Gastrocnemius medialis (tissue), 4 donors: ENCODE data around the gene CARMIL1. TPM values are rescaled to one million over a fixed set of nuclear protein-coding genes. Genes with fewer than 3 reads are reported as not detected.
"Not testable (repeated sequence)": the region's sequence is repeated elsewhere in the genome, so short reads cannot be mapped to it uniquely, and the experiment has no call there.

Experiments used
- ATAC-seq, 2 donors: fragments of 150-250 bp; one replicate each; pipeline ENCODE4 v1.9.1; 2016
- DNase-seq, 2 donors: peaks; one replicate each; pipeline ENCODE4 v3.0.0-alpha.2; 2019
- H3K27ac ChIP-seq, 4 donors: fragments of 200-600 bp; sonication (generic); 1 replicate in 1 of 4; 2 replicates in 3 of 4; pipeline ENCODE4 v1.5.1; 2016 to 2018; ENCODE audit warnings: mild to moderate bottlenecking in 2 of 4, moderate library complexity in 1 of 4
- H3K27me3 ChIP-seq, 3 donors: fragments of 200-600 bp; sonication (generic) in 2 of 3; 1 replicate in 1 of 3; 2 replicates in 2 of 3; pipeline versions ENCODE4 v1.5.1 to v1.6.0; 2016 to 2019; ENCODE audit warnings: mild to moderate bottlenecking in 1 of 3, moderate library complexity in 1 of 3
- H3K36me3 ChIP-seq, 2 donors: fragments of 200-600 bp; sonication (generic) in 1 of 2; one replicate each; pipeline ENCODE4 v1.5.1; 2017 to 2018
- H3K4me1 ChIP-seq, 2 donors: fragments of 200-600 bp; sonication (generic) in 1 of 2; one replicate each; pipeline ENCODE4 v1.5.1; 2016 to 2017; ENCODE audit warnings: mild to moderate bottlenecking in 2 of 2
- H3K4me3 ChIP-seq, 4 donors: fragments of 200-600 bp; sonication (generic) in 3 of 4; 1 replicate in 1 of 4; 2 replicates in 3 of 4; pipeline ENCODE4 v1.5.1; 2016 to 2019; ENCODE audit warnings: mild to moderate bottlenecking in 2 of 4
- H3K9me3 ChIP-seq, 3 donors: fragments of 200-600 bp; sonication (generic) in 2 of 3; 1 replicate in 1 of 3; 2 replicates in 2 of 3; pipeline ENCODE4 v1.5.1; 2016 to 2019
- POLR2A ChIP-seq, 2 donors: fragments of 450-650 bp; IDR thresholded peaks; one replicate each; pipeline ENCODE4 v1.6.1; 2017; ENCODE audit warnings: antibody characterized with exemption in 2 of 2, mild to moderate bottlenecking in 2 of 2, moderate library complexity in 2 of 2
- in situ Hi-C, 4 donors: fragments of 200-750 bp; cut with MboI; loops; one replicate each; pipeline versions ENCODE4 v1.15.0 to v1.8.0; 2017; ENCODE audit warnings: low sequenced_read_pairs in 4 of 4
- intact Hi-C: fragments of 100-400 bp; cut with DNase I; formaldehyde crosslinking; loops from one replicate; pipeline ENCODE4 v1.15.1; 2023; ENCODE audit warnings: low total_unique reads
- total RNA-seq, 4 donors: library from RNA; depleted of rRNA; stranded (reverse); fragments of >200 nt; gene quantifications; one replicate each; pipeline versions ENCODE4 v1.1.0 to v1.2.3, GENCODE V29; 2016
- TF ChIP-seq, protein P1 (sequence below), 5 experiments: fragments of 450-650 bp in 3 of 5; fragments of 200-600 bp in 2 of 5; sonication (generic) in 2 of 5; IDR thresholded peaks in 4 of 5; conservative IDR thresholded peaks in 1 of 5; 1 replicate in 4 of 5; 2 replicates in 1 of 5; pipeline ENCODE4 v1.5.1; 2016 to 2019; ENCODE audit warnings: antibody characterized with exemption in 5 of 5, mild to moderate bottlenecking in 3 of 5, moderate library complexity in 3 of 5

The CARMIL1 gene
- total RNA-seq, 4 donors from 2014 or later, result 0.87 to 2.1 (median 1.7) TPM

DNA sequence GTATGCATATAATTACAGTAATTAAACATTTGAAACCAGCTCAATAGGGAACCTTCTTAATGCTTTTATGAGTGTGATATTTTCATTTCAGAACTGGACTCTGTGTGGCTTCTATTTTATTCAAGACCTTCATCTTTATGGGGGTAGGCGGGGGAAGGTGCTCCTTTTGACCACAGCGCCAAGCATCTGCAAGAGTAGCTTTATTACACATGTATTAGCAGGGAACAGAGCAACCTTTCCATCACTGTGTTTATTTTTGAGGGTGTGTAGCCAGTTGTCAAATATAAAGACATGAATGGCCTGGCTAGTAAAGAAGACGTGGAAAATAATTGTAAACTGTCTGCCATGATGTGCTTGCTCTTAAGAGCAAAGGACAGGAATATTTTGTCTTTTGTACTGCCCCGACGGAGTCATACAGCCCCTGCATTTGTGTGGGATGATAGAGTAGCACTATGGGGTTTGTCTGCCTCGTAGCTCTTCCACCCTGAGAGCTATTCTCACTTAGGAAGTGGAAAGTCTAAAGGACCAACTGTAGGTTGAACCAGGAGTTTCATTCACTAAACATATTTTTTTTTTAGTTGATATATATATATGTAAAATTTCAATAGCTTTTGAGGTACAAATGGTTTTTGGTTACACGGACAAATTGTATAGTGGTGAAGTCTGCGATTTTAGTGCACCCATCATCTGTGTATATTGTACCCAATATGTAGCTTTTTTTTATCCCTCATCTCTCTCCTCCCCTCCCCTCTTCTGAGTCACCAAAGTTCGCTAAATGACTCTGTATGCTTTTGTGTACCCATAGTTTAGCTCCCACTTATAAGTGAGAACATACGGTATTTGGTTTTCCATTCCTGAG lies 91.2 kb downstream of the CARMIL1 start:
- TF ChIP-seq POLR2A (IDR thresholded peaks at IDR 0.05), result no peak
- TF ChIP-seq, protein P1, sequence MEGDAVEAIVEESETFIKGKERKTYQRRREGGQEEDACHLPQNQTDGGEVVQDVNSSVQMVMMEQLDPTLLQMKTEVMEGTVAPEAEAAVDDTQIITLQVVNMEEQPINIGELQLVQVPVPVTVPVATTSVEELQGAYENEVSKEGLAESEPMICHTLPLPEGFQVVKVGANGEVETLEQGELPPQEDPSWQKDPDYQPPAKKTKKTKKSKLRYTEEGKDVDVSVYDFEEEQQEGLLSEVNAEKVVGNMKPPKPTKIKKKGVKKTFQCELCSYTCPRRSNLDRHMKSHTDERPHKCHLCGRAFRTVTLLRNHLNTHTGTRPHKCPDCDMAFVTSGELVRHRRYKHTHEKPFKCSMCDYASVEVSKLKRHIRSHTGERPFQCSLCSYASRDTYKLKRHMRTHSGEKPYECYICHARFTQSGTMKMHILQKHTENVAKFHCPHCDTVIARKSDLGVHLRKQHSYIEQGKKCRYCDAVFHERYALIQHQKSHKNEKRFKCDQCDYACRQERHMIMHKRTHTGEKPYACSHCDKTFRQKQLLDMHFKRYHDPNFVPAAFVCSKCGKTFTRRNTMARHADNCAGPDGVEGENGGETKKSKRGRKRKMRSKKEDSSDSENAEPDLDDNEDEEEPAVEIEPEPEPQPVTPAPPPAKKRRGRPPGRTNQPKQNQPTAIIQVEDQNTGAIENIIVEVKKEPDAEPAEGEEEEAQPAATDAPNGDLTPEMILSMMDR (IDR thresholded peaks at IDR 0.05 in 4 of 5, conservative IDR thresholded peaks at IDR 0.05 in 1 of 5), result no peak
- DNase-seq (no peak), ATAC-seq (no peak)
- Histone ChIP-seq H3K27ac (no peak overlapping the region), H3K27me3 (no peaks in the 10 kb centered on the region), H3K9me3 (no peaks in the 10 kb centered on the region), H3K36me3 (no peaks in the 10 kb centered on the region), H3K4me1 (peaks cover 4 to 5% of the 10 kb centered on the region in 2 donors), H3K4me3 (no peak overlapping the region)
- intact Hi-C loops, result no loop called here
- in situ Hi-C loops, result no loop called here

DNA sequence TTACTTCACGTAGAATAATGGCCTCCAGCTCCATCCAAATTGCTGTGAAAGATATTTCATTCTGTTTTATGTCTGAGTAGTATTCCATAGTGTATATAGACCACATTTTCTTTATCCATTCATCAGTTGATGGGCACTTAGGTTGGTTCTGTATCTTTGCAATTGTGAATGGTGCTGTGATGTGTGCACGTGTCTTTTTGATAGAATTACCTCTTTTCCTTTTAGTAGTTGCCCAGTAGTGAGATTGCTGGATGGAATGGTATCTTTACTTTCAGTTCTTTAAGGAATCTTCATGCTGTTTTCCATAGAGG lies 91.8 kb downstream of the CARMIL1 start:
- in situ Hi-C loops, result no loop called here
- Histone ChIP-seq H3K27ac (no peak overlapping the region), H3K36me3 (no peaks in the 10 kb centered on the region), H3K9me3 (no peaks in the 10 kb centered on the region), H3K27me3 (no peaks in the 10 kb centered on the region), H3K4me3 (no peak overlapping the region), H3K4me1 (peaks cover 4 to 5% of the 10 kb centered on the region in 2 donors)
- ATAC-seq (no peak), DNase-seq (no peak)
- intact Hi-C loops, result no loop called here
- no peak for TF ChIP-seq POLR2A (IDR thresholded peaks at IDR 0.05)
- TF ChIP-seq, protein P1 (IDR thresholded peaks at IDR 0.05 in 4 of 5, conservative IDR thresholded peaks at IDR 0.05 in 1 of 5), result no peak

DNA sequence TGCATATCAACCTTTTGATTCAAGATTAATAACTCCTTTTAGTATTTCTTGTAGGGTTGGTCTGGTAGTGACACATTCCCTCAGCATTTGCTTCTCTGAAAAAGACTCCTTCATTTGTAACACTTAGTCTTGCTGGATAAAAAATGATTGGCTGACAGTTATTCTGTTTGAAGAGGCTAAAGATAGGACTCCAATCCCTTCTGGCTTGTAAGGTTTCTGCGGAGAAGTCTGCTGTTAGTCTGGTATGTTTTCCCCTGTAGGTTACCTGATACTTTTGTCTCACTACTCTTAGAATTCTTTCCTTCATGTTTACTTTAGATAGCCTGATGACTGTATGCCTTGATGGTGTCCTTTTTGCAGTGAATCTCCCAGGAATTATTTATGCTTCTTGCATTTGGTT lies 96.0 kb downstream of the CARMIL1 start:
- in situ Hi-C loops (no loop called here), intact Hi-C loops (no loop called here)
- TF ChIP-seq, protein P1 (IDR thresholded peaks at IDR 0.05 in 4 of 5, conservative IDR thresholded peaks at IDR 0.05 in 1 of 5), result no peak
- no peak for TF ChIP-seq POLR2A (IDR thresholded peaks at IDR 0.05)
- Histone ChIP-seq H3K27ac (no peak overlapping the region), H3K36me3 (no peaks in the 10 kb centered on the region), H3K4me3 (no peak overlapping the region), H3K4me1 (no peaks in the 10 kb centered on the region), H3K9me3 (no peaks in the 10 kb centered on the region), H3K27me3 (no peaks in the 10 kb centered on the region)
- no peak for ATAC-seq
- no peak for DNase-seq

DNA sequence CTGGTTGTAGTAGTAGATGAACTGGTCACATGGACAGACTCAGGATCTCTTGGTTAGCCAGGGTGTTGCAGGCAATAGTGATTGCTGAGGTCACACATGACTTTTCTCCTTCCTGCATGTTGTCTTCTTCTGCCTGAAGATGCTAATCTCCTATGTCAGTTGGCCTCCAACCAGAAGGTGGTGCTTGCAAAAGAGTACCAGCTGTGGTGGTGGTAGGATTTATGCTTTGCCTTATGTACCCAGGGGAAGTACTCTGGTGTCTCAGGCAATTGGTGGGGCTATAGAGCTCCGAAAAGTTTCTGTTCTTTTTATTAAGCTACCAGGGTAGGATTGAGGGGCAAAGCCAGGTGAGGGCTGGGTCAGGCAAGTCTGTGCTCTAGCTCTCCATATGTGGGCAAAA lies 98.5 kb downstream of the CARMIL1 start:
- TF ChIP-seq, protein P1 (IDR thresholded peaks at IDR 0.05 in 4 of 5, conservative IDR thresholded peaks at IDR 0.05 in 1 of 5), result no peak
- TF ChIP-seq POLR2A (IDR thresholded peaks at IDR 0.05), result no peak
- ATAC-seq, result no peak
- H3K27ac ChIP-seq, result no peak overlapping the region
- no peaks in the 10 kb centered on the region for H3K36me3 ChIP-seq
- no peaks in the 10 kb centered on the region for H3K4me1 ChIP-seq
- no peaks in the 10 kb centered on the region for H3K9me3 ChIP-seq
- in situ Hi-C loops (no loop called here), intact Hi-C loops (no loop called here)
- DNase-seq, result no peak
- no peaks in the 10 kb centered on the region for H3K27me3 ChIP-seq
- no peak overlapping the region for H3K4me3 ChIP-seq

DNA sequence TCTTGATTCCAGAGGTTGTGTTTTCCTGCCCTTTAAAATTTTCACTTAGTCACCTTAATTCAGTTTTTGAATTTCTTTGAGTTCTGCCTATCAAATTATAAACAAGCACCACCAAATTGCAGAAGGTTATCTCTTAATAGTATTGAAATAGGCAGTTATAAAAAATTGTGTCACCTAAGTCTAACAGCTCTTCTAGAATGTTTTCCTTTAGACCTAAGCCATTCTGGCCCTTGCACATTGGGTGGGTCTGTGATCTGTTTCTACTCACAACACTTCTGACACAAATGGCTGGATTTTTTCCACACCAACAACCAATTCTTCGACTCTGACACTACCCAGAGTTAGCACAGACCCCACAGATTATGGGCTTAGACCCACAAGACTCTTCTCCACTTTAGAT lies 101.9 kb downstream of the CARMIL1 start:
- in situ Hi-C loops (no loop called here), intact Hi-C loops (no loop called here)
- Histone ChIP-seq H3K27ac (no peak overlapping the region), H3K9me3 (no peaks in the 10 kb centered on the region), H3K27me3 (no peaks in the 10 kb centered on the region), H3K36me3 (no peaks in the 10 kb centered on the region), H3K4me3 (no peak overlapping the region), H3K4me1 (no peaks in the 10 kb centered on the region)
- TF ChIP-seq, protein P1 (IDR thresholded peaks at IDR 0.05 in 4 of 5, conservative IDR thresholded peaks at IDR 0.05 in 1 of 5), result no peak
- no peak for TF ChIP-seq POLR2A (IDR thresholded peaks at IDR 0.05)
- DNase-seq (no peak), ATAC-seq (no peak)

DNA sequence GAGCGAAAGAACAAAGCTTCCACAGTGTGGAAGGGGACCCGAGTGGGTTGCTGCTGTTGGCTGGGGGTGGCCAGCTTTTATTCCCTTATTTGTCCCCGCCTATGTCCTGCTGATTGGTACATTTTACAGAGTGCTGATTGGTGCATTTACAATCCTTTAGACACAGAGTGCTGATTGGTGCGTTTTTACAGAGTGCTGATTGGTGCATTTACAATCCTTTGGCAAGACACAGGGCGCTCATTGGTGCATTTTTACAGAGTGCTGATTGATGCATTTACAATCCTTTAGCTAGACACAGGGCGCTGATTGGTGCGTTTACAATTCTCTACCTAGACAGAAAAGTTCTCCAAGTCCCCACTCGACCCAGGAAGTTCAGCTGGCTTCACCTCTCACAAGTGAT lies 103.3 kb downstream of the CARMIL1 start:
- H3K9me3 ChIP-seq, H3K4me3 ChIP-seq, H3K27ac ChIP-seq, in situ Hi-C loops, H3K36me3 ChIP-seq, intact Hi-C loops, H3K27me3 ChIP-seq, ATAC-seq, DNase-seq, H3K4me1 ChIP-seq: not testable (repeated sequence)
